ENCODE data around the gene GFM2. TPM values are rescaled to one million over a fixed set of nuclear protein-coding genes. Genes with fewer than 3 reads are reported as not detected.

The GFM2 gene
- total and polyA plus RNA-seq, 2 of the 8 experiments (the other 6 are each of a cell fraction or from before 2014, with no cell fraction given), result 17.8 to 30.6 TPM

GRCh38 chr5:74679966-74680365, 87.0 kb downstream of the GFM2 start:
- TF ChIP-seq CEBPB (IDR thresholded peaks at IDR 0.05; ENCODE audit: low read depth, low read length) (no peak), CHD1 (IDR thresholded peaks at IDR 0.05; ENCODE audit: low read depth, low read length) (no peak), RAD21 (IDR thresholded peaks at IDR 0.05 in 1 of 2, conservative IDR thresholded peaks at IDR 0.05 in 1 of 2; ENCODE audit: low read depth in 2 of 2, low read length in 2 of 2) (no peak), BCL11A (IDR thresholded peaks at IDR 0.05; ENCODE audit: low read depth in 2 of 2, low read length in 2 of 2) (no peak)
- no peaks in the 10 kb centered on the region for H3K79me1 ChIP-seq (ENCODE audit: low read depth, low read length)
- no peak overlapping the region for H2BK5ac ChIP-seq (ENCODE audit: low read depth, low read length)
- H3K9ac ChIP-seq (replicated peaks in 1 of 4; ENCODE audit: extremely low read depth in 1 of 4, low read depth in 3 of 4, low read length in 3 of 4), result no peak overlapping the region
- no peak overlapping the region for H3K4me3 ChIP-seq (ENCODE audit: extremely low read depth in 1 of 4, insufficient read depth in 2 of 4, low read depth in 3 of 4, low read length in 4 of 4)
- DNase-seq (ENCODE audit: low read depth in 1 of 2, low spot score in 2 of 2) (no peak), FAIRE-seq (no peak)
- H2AFZ ChIP-seq (ENCODE audit: low read length), result peak overlapping the region; percentile 92
- H3K4me2 ChIP-seq (ENCODE audit: insufficient read depth in 1 of 2, low read depth in 2 of 2, low read length in 2 of 2), result no peak overlapping the region
- POLR2A ChIA-PET (ENCODE audit: partially characterized antibody), result no interaction called here
- no peak overlapping the region for H2BK20ac ChIP-seq (ENCODE audit: low read length)
- no peaks in the 10 kb centered on the region for H3K79me2 ChIP-seq (ENCODE audit: control insufficient read depth in 1 of 2, insufficient read depth in 2 of 2, low read length in 2 of 2)
- no peak overlapping the region for H4K5ac ChIP-seq (ENCODE audit: insufficient read length, low read depth, low read length)
- H3K23ac ChIP-seq (ENCODE audit: insufficient read length), result no peak overlapping the region
- H2BK15ac ChIP-seq (ENCODE audit: low read length), result no peak overlapping the region
- H3K23me2 ChIP-seq (ENCODE audit: low read depth, low read length), result no peaks in the 10 kb centered on the region; the same call in 1 of the 2 replicates
- no peak overlapping the region for H2AK5ac ChIP-seq (ENCODE audit: low read depth, low read length)
- H4K20me1 ChIP-seq (replicated peaks in 1 of 2; ENCODE audit: control insufficient read depth in 1 of 2, insufficient read depth in 2 of 2, low read length in 2 of 2), result no peaks in the 10 kb centered on the region
- no peak overlapping the region for H3K18ac ChIP-seq (ENCODE audit: extremely low read depth, low read length)
- H3K4ac ChIP-seq (replicated peaks; ENCODE audit: insufficient read length, low read depth, low read length), result no peak overlapping the region
- H3K14ac ChIP-seq (ENCODE audit: insufficient read length), result no peak overlapping the region
- no peaks in the 10 kb centered on the region for H3K27me3 ChIP-seq (replicated peaks in 1 of 4; ENCODE audit: control insufficient read depth in 3 of 4, extremely low read depth in 1 of 4, insufficient read depth in 3 of 4, low read length in 3 of 4)
- H4K91ac ChIP-seq (replicated peaks; ENCODE audit: insufficient read length, low read length), result no peak overlapping the region
- WGBS, 2 experiments (ENCODE audit: extremely low coverage in 1 of 2, insufficient coverage in 1 of 2, insufficient read length in 1 of 2, insufficient replicate concordance in 2 of 2, low coverage in 1 of 2, low lambda C conversion rate in 2 of 2, missing lambda C conversion rate in 1 of 2), result 81% methylated on average over 4 of the region's 4 CpGs; no CpG with 5 or more reads in 1 of the 2 experiments
- H2BK120ac ChIP-seq (replicated peaks; ENCODE audit: low read depth, low read length), result no peak overlapping the region
- no peaks in the 10 kb centered on the region for H3K36me3 ChIP-seq (ENCODE audit: control insufficient read depth in 2 of 4, insufficient read depth in 4 of 4, low read length in 3 of 4)
- no peak overlapping the region for H4K8ac ChIP-seq (ENCODE audit: extremely low read depth, insufficient read depth, low read length)
- no peak overlapping the region for H3K27ac ChIP-seq (ENCODE audit: low read depth, low read length)
- no peaks in the 10 kb centered on the region for H3K9me3 ChIP-seq (ENCODE audit: insufficient read depth in 2 of 2, low read depth in 1 of 2, low read length in 1 of 2)
- H3K56ac ChIP-seq (replicated peaks; ENCODE audit: insufficient read length, low read depth, low read length), result no peak overlapping the region
- no peaks in the 10 kb centered on the region for H3K4me1 ChIP-seq (replicated peaks in 1 of 4; ENCODE audit: control insufficient read depth in 3 of 4, insufficient read depth in 4 of 4, low read length in 3 of 4)
- CTCF ChIA-PET (ENCODE audit: partially characterized antibody), result interaction anchor here (2.1 kb wide), 1 partner anchor 36 kb away, joined by 6 read pairs; no protein-coding TSS in a partner anchor
- no peak overlapping the region for H2BK12ac ChIP-seq (ENCODE audit: low read depth, low read length)
